ENCODE data around the gene AGK.

Gene AGK

GRCh38 chr7:141551094-141551781 is at the start of gene AGK:
AGK (plus strand) TSS chr7:141551410; CDS start chr7:141555467, 4,057 bp downstream.
- peak; percentile 39 to 65 for DNase-seq (ENCODE audit: low read depth in 2 of 2)

GRCh38 chr7:141501451-141501850 is 49.8 kb upstream of the AGK start:
- no peak for DNase-seq (ENCODE audit: low read depth in 2 of 2)

- DNase-seq (ENCODE audit: low read depth in 2 of 2), result no peak
Observed at GRCh38 chr7:141511316-141511675, 39.9 kb upstream of the AGK start.

- no peak for DNase-seq (ENCODE audit: low read depth in 2 of 2)
Observed at GRCh38 chr7:141511676-141512396, 39.4 kb upstream of the AGK start.

- no peak for DNase-seq (ENCODE audit: low read depth in 2 of 2)
Observed at GRCh38 chr7:141512597-141512996, 38.6 kb upstream of the AGK start.

GRCh38 chr7:141513720-141514119 is 37.5 kb upstream of the AGK start:
- DNase-seq (ENCODE audit: low read depth in 2 of 2), result no peak

GRCh38 chr7:141515941-141516340 is 35.3 kb upstream of the AGK start:
- DNase-seq (ENCODE audit: low read depth in 2 of 2), result no peak

- DNase-seq (ENCODE audit: low read depth in 2 of 2), result no peak
Observed at GRCh38 chr7:141519623-141520022, 31.6 kb upstream of the AGK start.

- no peak for DNase-seq (ENCODE audit: low read depth in 2 of 2)
Observed at GRCh38 chr7:141522657-141523342, 28.4 kb upstream of the AGK start.

GRCh38 chr7:141525973-141526514 is 25.2 kb upstream of the AGK start:
- DNase-seq (ENCODE audit: low read depth in 2 of 2), result no peak

GRCh38 chr7:141527076-141527475 is 24.1 kb upstream of the AGK start:
- no peak for DNase-seq (ENCODE audit: low read depth in 2 of 2)

- DNase-seq (ENCODE audit: low read depth in 2 of 2), result no peak
Observed at GRCh38 chr7:141528399-141528798, 22.8 kb upstream of the AGK start.

- peak in 1 of 2 donors; percentile 42 for DNase-seq (ENCODE audit: low read depth in 2 of 2)
Observed at GRCh38 chr7:141533149-141533949, 17.9 kb upstream of the AGK start.

GRCh38 chr7:141534757-141535737 is 16.2 kb upstream of the AGK start:
- no peak for DNase-seq (ENCODE audit: low read depth in 2 of 2)

GRCh38 chr7:141537906-141538305 is 13.3 kb upstream of the AGK start:
- DNase-seq (ENCODE audit: low read depth in 2 of 2), result no peak

- DNase-seq (ENCODE audit: low read depth in 2 of 2), result no peak
Observed at GRCh38 chr7:141541375-141541774, 9.8 kb upstream of the AGK start.

GRCh38 chr7:141544831-141545230 is 6.4 kb upstream of the AGK start:
- DNase-seq (ENCODE audit: low read depth in 2 of 2), result no peak

GRCh38 chr7:141549582-141549981 is 1.6 kb upstream of the AGK start:
- no peak for DNase-seq (ENCODE audit: low read depth in 2 of 2)

GRCh38 chr7:141550386-141551093 is 670 bp upstream of the AGK start:
- no peak for DNase-seq (ENCODE audit: low read depth in 2 of 2)

GRCh38 chr7:141551782-141552181 is 572 bp downstream of the AGK start:
- no peak for DNase-seq (ENCODE audit: low read depth in 2 of 2)
